Subcutaneous adipose tissue (tissue), 4 donors: ENCODE results near the gene ZBTB7C. TPM values are rescaled to one million over a fixed set of nuclear protein-coding genes. Genes with fewer than 3 reads are reported as not detected.

Experiments used
- CTCF ChIP-seq: fragments of 450-650 bp; IDR thresholded peaks from one replicate; pipeline ENCODE4 v1.5.1; 2016; ENCODE audit warnings: low read depth, mild to moderate bottlenecking, control low read depth, antibody characterized with exemption, moderate library complexity
- total RNA-seq, 4 donors: library from RNA; depleted of rRNA; stranded (reverse); fragments of >200 nt; gene quantifications; one replicate each; pipeline ENCODE4 v1.1.0, GENCODE V29; 2016

Gene ZBTB7C
- total RNA-seq, 4 donors from 2014 or later, result 1.0 to 5.5 (median 4.4) TPM

- TF ChIP-seq CTCF, result no peak
Measured at GRCh38 chr18:48404716-48405507, 4.3 kb downstream of the ZBTB7C start.

- TF ChIP-seq CTCF, result no peak
Measured at GRCh38 chr18:48402953-48403352, 6.2 kb downstream of the ZBTB7C start.

GRCh38 chr18:48399303-48400075 lies 9.7 kb downstream of the ZBTB7C start:
- TF ChIP-seq CTCF, result no peak

GRCh38 chr18:48398074-48398473 lies 11.1 kb downstream of the ZBTB7C start:
- TF ChIP-seq CTCF, result no peak

- no peak for TF ChIP-seq CTCF
Measured at GRCh38 chr18:48397021-48397420, 12.2 kb downstream of the ZBTB7C start.

GRCh38 chr18:48396561-48396960 lies 12.6 kb downstream of the ZBTB7C start:
- no peak for TF ChIP-seq CTCF

GRCh38 chr18:48395646-48396045 lies 13.5 kb downstream of the ZBTB7C start:
- TF ChIP-seq CTCF, result no peak
